Upper lobe of right lung (tissue), 1 donor: ENCODE data around the gene RAB40C. TPM values are rescaled to one million over a fixed set of nuclear protein-coding genes. Genes with fewer than 3 reads are reported as not detected.

Source experiments
- ATAC-seq: fragments of 200-7000 bp; cut with Tn5 transposase; one replicate; pipeline ENCODE4 v1.9.1; 2020; ENCODE audit warnings: mild to moderate bottlenecking, moderate library complexity
- DNase-seq: peaks from one replicate; pipeline ENCODE4 v3.0.0-alpha.2; 2020
- H3K27ac ChIP-seq: fragments of 200-600 bp; one replicate; pipeline ENCODE4 v1.8.0; 2022
- H3K27me3 ChIP-seq: fragments of 200-600 bp; one replicate; pipeline ENCODE4 v1.8.0; 2022; ENCODE audit warnings: mild to moderate bottlenecking
- H3K36me3 ChIP-seq: fragments of 200-600 bp; one replicate; pipeline ENCODE4 v1.8.0; 2022
- H3K4me1 ChIP-seq: fragments of 200-600 bp; one replicate; pipeline ENCODE4 v1.8.0; 2022
- H3K4me3 ChIP-seq: fragments of 200-600 bp; one replicate; pipeline ENCODE4 v1.8.0; 2022; ENCODE audit warnings: mild to moderate bottlenecking
- H3K9me3 ChIP-seq: fragments of 200-600 bp; one replicate; pipeline ENCODE4 v1.8.0; 2022
- CTCF ChIP-seq: fragments of 200-600 bp; IDR thresholded peaks from one replicate; pipeline ENCODE4 v1.8.0; 2022; ENCODE audit warnings: antibody characterized with exemption
- intact Hi-C: fragments of 100-400 bp; cut with DNase I; formaldehyde crosslinking; loops from one replicate; pipeline ENCODE4 v1.11.0; 2022
- total RNA-seq: library from RNA; stranded (reverse); fragmentation: NEBNext Ultra II Directional; extraction: Animal tissue kit (Norgen Biotek cat#: 25700); gene quantifications from one replicate; pipeline ENCODE4 v1.2.1, GENCODE V29; 2021
- donor health status: DM: no; HTN: yes; CAD: no; lungs with severe emphysema.

The RAB40C gene
- total RNA-seq, 1 donor from 2014 or later, result 47.6 TPM

- H3K27ac ChIP-seq, result no peak overlapping the region
- peaks cover 20% of the 10 kb centered on the region for H3K36me3 ChIP-seq
- H3K4me3 ChIP-seq, result no peak overlapping the region
- peaks cover 22% of the 10 kb centered on the region for H3K4me1 ChIP-seq
- DNase-seq (no peak), ATAC-seq (no peak)
- TF ChIP-seq CTCF, result no peak
- intact Hi-C loops, result no loop called here
- H3K27me3 ChIP-seq, result no peaks in the 10 kb centered on the region
- H3K9me3 ChIP-seq, result no peaks in the 10 kb centered on the region
These were observed 37.1 kb downstream of the RAB40C start for GRCh38 chr16:626787-627453.

- no peak for TF ChIP-seq CTCF
- H3K4me1 ChIP-seq, result peaks cover 16% of the 10 kb centered on the region
- H3K27ac ChIP-seq, result no peak overlapping the region
- H3K36me3 ChIP-seq, result peaks cover 20% of the 10 kb centered on the region
- peak; percentile 91 for DNase-seq
- no peak overlapping the region for H3K4me3 ChIP-seq
- H3K27me3 ChIP-seq, result no peaks in the 10 kb centered on the region
- intact Hi-C loops, result no loop called here
- H3K9me3 ChIP-seq, result no peaks in the 10 kb centered on the region
- ATAC-seq, result peak; percentile 56
These were observed 37.8 kb downstream of the RAB40C start for GRCh38 chr16:627454-628239.

GRCh38 chr16:628321-629061, 38.6 kb downstream of the RAB40C start:
- Histone ChIP-seq H3K27me3 (no peaks in the 10 kb centered on the region), H3K36me3 (peaks cover 20% of the 10 kb centered on the region), H3K9me3 (no peaks in the 10 kb centered on the region), H3K27ac (peak overlapping the region; percentile 65), H3K4me3 (no peak overlapping the region), H3K4me1 (peaks cover 16% of the 10 kb centered on the region)
- no peak for TF ChIP-seq CTCF
- ATAC-seq, result no peak
- DNase-seq, result no peak
- intact Hi-C loops, result no loop called here

- no peaks in the 10 kb centered on the region for H3K27me3 ChIP-seq
- peaks cover 20% of the 10 kb centered on the region for H3K36me3 ChIP-seq
- H3K4me3 ChIP-seq, result no peak overlapping the region
- ATAC-seq, result peak; percentile 0
- no peaks in the 10 kb centered on the region for H3K9me3 ChIP-seq
- DNase-seq, result peak; percentile 65
- TF ChIP-seq CTCF, result no peak
- intact Hi-C loops, result no loop called here
- peaks cover 16% of the 10 kb centered on the region for H3K4me1 ChIP-seq
- H3K27ac ChIP-seq, result peak overlapping the region; percentile 65
These were observed 39.4 kb downstream of the RAB40C start for GRCh38 chr16:629185-629832.

- no peak for TF ChIP-seq CTCF
- Histone ChIP-seq H3K4me3 (no peak overlapping the region), H3K27ac (peak overlapping the region; percentile 65), H3K27me3 (no peaks in the 10 kb centered on the region), H3K4me1 (peaks cover 16% of the 10 kb centered on the region), H3K36me3 (peaks cover 20% of the 10 kb centered on the region), H3K9me3 (no peaks in the 10 kb centered on the region)
- peak; percentile 6 for ATAC-seq
- intact Hi-C loops, result no loop called here
- no peak for DNase-seq
These were observed 40.0 kb downstream of the RAB40C start for GRCh38 chr16:629833-630248.
